ENCODE results near the gene HDAC1. TPM values are rescaled to one million over a fixed set of nuclear protein-coding genes. Genes with fewer than 3 reads are reported as not detected.

HDAC1 gene
- total and polyA plus RNA-seq, 10 of the 15 experiments (the other 5 are each of a cell fraction or from before 2014, with no cell fraction given): 147 to 331 (median 168) TPM

- TF ChIP-seq ATF3 (IDR thresholded peaks at IDR 0.05; ENCODE audit: borderline replicate concordance, extremely low read depth, low read depth, low read length) (no peak), POLR2AphosphoS5 (IDR thresholded peaks at IDR 0.05; ENCODE audit: low read length) (0 out of 2 replicates have a peak, but pooled peaks have one; percentile 8), TCF3 (IDR thresholded peaks at IDR 0.05; ENCODE audit: borderline replicate concordance, insufficient read depth, low read depth, low read length) (no peak), HDGF (IDR thresholded peaks at IDR 0.05) (peak; percentile 81), SKIL (IDR thresholded peaks at IDR 0.05; ENCODE audit: low read depth, poor library complexity, severe bottlenecking) (no peak), RBBP5 (conservative IDR thresholded peaks at IDR 0.05) (no peak), SMARCA5 (IDR thresholded peaks at IDR 0.05) (no peak), NR2F1 (conservative IDR thresholded peaks at IDR 0.05) (no peak), RUNX3 (IDR thresholded peaks at IDR 0.05; ENCODE audit: low read length) (0 out of 2 replicates have a peak, but pooled peaks have one; percentile 7), CREM (IDR thresholded peaks at IDR 0.05; ENCODE audit: low read depth) (no peak), E4F1 (IDR thresholded peaks at IDR 0.05; ENCODE audit: borderline replicate concordance, partially characterized antibody) (no peak), IKZF2 (IDR thresholded peaks at IDR 0.05) (no peak), MYC (IDR thresholded peaks at IDR 0.05; ENCODE audit: insufficient read depth, insufficient read length, insufficient replicate concordance, low read length, severe bottlenecking) (no peak), MAX (IDR thresholded peaks at IDR 0.05; ENCODE audit: low read depth, low read length) (peak; percentile 87), ASH2L (IDR thresholded peaks at IDR 0.05; ENCODE audit: borderline replicate concordance, low read depth) (no peak), ZNF384 (IDR thresholded peaks at IDR 0.05; ENCODE audit: borderline replicate concordance, low read depth, low read length) (no peak), CBX3 (IDR thresholded peaks at IDR 0.05; ENCODE audit: borderline replicate concordance, low read depth) (no peak), EGR1 (IDR thresholded peaks at IDR 0.05; ENCODE audit: borderline replicate concordance in 1 of 2, low read depth in 2 of 2, low read length in 2 of 2) (peak in 1 of 2 experiments; percentile 50; a peak in 2 of 3 replicates), ZBTB4 (CRISPR knock-in tag; IDR thresholded peaks at IDR 0.05) (no peak)
Observed at GRCh38 chr1:32350785-32351398, 59.0 kb downstream of the HDAC1 start (continued).

Data from GM12878 (cell line).